ENCODE data around the gene RAB11FIP4. TPM values are rescaled to one million over a fixed set of nuclear protein-coding genes. Genes with fewer than 3 reads are reported as not detected.

Gene RAB11FIP4
- total RNA-seq, 1 donor from 2014 or later: 7.6 TPM

DNA sequence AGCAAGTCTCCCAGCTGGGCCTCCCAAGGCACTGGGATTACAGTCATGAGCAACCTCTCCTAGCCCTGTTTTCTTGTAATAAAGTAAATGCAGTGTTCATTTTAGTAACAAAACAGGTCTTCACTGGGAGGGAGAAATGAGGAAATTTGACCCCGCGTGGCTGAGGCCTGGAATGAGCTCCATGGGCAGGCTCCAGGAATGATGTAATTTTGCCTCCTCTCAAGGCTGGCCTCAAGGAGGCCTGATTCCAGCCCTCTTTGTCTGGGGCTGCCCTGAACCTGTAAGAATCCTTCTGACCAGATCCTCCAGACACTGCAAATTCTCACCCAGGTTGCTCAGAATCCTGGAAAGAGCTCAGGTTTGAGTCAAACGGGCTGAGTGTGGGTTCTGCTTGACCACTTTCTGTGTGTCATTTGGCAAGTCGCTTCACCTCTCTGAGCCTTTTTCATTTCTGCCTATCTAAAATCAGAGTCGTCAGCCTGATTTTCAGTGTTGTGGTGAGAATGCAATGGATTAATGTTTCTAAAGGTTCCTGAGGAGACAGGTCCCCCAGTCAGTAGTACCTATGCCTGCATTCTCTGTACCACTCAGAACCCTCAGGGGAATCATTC lies 57.1 kb downstream of the RAB11FIP4 start:
- no peak for ATAC-seq
- intact Hi-C loops (cut with DNase I): no loop called here
- DNase-seq (ENCODE audit: low spot score): no peak

DNA sequence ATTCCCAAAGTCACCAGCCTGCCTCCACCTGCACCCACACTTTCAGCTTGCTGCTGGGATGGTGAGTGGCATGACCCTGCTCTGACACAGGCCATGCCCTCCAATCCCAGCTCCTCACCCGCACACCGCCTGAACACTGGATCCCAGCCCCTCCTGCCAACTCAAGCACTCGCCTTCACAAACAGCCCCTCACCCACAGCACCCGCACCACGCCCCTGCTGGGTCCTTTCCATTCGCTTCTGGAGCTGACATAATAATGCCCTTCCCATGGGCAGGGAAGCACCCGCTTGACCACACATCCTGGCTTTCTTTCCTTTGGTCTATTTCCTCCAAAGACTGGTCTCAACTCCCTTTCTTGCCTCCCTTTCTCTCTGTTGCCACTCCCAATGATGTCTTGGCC lies 57.6 kb downstream of the RAB11FIP4 start:
- DNase-seq (ENCODE audit: low spot score): no peak
- intact Hi-C loops (cut with DNase I): no loop called here
- ATAC-seq: no peak

DNA sequence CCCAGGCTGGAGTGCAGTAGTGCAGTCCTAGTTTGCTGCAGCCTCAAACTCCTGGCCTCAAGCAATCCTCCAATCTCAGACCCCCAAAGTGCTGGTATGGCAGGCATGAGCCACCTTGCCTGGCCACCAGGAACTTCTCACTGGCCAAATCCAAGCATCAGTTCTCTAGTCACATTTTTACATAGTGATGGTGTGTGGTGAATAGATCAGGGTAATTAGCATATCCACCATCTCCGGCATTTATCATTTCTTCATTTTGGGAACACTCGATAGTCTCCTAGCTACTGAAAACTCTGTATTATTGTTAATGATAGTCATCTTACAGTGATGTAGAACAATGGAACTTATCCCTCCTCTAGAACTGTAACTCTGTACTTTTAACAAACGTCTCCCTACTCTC lies 58.3 kb downstream of the RAB11FIP4 start:
- no peak for ATAC-seq
- intact Hi-C loops (cut with DNase I): no loop called here

DNA sequence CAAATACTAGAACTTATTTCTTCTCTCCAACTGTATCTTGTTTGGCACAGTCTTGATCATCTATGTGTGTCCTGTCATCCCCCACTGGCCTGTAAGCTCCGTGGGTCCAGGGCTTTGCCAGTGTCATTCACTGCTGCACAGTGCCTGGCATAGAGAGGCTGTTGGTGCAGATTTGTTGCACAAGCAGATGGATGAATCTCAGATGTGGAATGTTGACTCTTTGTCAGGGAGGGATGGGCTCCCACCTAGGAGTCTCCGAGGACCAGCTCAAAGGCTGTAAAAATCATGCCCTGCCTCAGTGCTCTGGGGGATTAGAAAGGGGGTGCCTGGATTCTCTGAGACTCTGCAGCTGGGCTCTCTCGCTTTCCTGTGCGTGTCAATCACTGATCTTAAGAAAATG lies 60.6 kb downstream of the RAB11FIP4 start:
- DNase-seq (ENCODE audit: low spot score): no peak
- ATAC-seq: no peak
- intact Hi-C loops (cut with DNase I): no loop called here

More for the DNA sequence above, 58.3 kb downstream of the RAB11FIP4 start:
- DNase-seq (ENCODE audit: low spot score): no peak

DNA sequence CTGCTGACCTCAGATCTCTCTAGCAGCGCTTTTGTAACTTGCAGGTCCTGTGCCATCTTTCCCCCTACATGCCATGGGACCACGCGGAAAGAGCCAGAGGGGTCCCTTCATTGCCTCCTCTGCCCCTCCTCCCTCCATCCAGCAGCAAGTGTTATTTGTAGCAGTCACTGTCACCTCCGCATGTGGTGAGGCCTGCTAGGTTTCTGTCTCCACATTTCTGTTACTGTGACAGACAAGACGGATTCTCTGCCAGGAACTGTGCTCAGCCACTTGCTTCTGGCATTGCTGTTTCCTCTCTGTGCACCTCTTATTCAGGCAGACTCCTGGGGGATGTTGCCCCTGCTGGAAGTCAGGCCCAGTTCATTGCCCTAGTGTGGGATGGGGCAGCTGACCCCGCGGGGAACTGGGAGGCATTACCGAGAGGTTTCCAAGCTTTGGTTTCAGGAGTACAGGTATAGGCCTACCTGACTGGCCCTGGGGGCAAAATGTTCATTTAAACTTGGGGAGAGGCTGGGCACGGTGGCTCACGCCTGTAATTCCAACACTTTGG lies 61.2 kb downstream of the RAB11FIP4 start:
- DNase-seq (ENCODE audit: low spot score): no peak
- no peak for ATAC-seq
- intact Hi-C loops (cut with DNase I): no loop called here

DNA sequence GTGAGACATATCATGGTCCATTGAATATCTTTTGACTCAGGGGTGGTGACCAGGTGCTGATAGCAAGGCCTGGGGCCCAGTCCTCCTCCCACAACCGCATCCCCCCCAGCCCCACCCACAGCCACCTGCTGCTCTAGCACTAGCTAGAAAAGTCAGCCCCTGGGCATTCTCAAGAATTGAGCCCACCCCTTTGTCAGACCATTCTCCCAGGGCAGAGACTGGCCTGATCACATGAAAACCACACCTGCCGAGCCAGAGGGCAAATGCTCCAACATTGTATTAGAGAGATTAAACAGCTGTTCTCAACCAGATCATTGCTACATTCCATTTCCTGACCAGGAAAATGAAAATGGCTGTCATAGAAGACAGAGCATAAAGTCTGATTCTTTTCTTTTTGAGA lies 62.4 kb downstream of the RAB11FIP4 start:
- no peak for ATAC-seq
- DNase-seq (ENCODE audit: low spot score): no peak
- intact Hi-C loops (cut with DNase I): no loop called here

DNA sequence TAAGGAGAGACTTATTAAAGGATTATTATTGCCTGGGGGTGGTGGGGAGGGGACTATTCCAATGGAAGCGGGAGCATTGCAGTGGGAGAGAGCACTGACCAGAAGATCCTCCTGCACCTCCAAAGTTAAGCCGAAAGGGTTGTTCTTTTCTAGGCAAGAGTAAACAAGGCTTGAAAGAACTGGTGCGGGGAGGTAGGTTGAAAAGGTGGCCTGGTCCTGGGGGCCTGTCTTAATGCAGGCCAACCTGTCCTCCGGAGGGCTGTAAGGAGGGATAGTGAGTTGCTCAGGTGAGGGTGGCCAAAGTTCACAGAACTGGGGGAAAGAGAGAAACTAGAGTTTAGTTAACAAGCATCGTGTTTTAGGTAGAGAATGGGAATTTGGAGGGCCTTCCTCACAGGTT lies 65.3 kb downstream of the RAB11FIP4 start:
- intact Hi-C loops (cut with DNase I): no loop called here
- ATAC-seq (no peak), DNase-seq (ENCODE audit: low spot score) (no peak)

DNA sequence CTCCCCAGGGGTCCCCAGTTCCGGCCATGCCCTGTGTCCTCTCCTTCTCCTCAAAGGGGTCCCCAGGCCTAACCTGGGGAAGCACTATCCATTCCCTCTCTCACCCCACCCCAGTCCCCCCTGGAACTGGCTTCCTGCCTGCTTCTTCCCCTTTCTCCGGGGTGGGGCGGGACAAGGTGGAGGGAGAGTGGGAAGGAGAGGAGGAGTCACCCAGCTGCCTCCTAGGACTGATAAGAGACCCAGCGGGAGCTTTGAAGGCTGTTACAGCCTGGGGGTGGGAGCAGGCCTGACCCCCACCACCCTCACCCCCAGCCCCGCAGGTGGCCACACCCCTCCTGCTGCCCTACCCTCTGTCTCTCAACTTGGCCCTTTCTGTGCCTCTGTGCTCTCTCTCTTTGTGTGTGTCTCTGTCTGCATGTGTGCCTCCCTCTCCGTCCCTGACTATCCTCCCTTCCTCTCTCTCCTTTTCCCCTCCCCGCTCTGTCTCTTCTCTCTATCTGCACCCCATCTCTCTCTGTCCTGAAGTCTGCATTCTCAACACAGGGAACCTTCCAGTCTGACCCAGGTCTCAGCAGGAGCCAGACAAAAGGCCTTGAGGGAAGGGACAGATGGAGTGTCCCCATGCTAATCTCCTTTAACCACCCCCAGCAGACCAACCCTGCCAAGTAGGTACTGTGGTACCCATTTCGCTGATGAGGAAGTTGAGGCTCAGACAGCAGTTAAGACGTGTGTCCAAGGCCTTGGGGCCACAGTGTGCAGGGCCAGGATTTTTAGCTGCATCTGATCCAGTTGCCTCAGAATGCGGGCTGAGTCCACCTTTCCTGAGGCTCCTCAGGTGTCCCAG lies 66.1 kb downstream of the RAB11FIP4 start:
- intact Hi-C loops (cut with DNase I): no loop called here
- no peak for ATAC-seq
- DNase-seq (ENCODE audit: low spot score): no peak

DNA sequence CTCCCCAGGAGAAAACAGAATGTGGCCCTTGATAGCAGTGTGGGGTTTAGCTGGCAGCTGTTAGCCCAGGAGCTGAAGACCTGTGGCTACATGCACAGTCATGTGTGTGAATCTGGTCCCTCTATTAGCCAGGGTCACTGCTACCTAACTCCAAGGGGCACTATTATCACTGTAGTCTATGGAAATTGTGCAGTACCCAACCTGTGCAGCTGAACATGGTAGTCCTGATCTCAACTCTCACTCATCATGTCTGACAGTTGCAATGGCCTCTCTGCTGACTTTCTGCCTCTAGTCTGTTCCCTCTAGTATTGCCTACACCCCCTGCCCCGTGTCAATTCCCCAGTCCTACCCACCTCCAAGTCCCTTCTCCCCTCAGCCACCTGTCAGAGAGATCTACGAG lies 67.4 kb downstream of the RAB11FIP4 start:
- intact Hi-C loops (cut with DNase I): no loop called here
- DNase-seq (ENCODE audit: low spot score) (no peak), ATAC-seq (no peak)

DNA sequence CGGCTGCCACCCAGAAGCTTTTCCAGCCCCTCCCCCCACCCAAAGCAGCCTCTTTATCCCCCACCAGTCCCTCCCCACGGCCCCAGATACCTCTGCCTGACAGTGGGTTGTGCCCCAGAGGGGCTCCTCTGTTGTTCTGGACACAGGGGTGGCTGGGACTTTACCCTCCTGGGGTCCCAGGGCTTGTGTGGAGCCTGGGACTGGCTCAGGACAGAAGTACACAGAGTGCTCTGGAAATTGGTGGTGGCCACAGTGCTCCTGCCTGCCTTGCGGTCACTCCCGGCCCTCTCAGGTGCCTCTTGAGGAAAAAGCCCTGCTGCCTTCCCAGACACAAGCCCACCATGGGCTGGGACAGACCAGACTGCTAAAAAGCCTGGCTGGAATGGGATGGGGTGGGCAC lies 68.2 kb downstream of the RAB11FIP4 start:
- intact Hi-C loops (cut with DNase I): no loop called here
- ATAC-seq (no peak), DNase-seq (ENCODE audit: low spot score) (no peak)

DNA sequence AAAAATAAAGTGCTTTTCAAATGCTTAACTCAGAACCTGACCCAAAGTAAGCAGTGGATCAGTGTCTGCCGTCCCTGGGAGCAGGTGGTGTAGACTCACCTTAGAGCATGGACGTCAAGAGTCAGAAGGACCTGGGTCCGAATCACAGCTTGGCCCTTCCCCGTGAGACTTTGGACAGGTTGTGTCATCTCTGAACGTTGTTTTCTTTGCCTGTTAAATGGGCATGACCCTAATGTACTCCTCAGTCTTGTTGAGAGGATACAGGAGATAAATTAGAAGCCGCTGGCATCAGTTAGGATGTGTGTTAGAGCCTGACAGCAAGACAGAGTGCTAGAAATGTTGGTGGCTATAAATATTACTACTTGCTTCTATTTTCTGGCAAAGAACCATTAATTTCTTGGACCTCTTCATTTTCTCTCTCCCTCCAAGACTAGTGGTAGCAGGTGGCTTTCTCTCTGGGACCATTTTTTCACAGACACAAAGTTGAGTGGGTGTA lies 68.8 kb downstream of the RAB11FIP4 start:
- no peak for ATAC-seq
- intact Hi-C loops (cut with DNase I): no loop called here
- no peak for DNase-seq (ENCODE audit: low spot score)

DNA sequence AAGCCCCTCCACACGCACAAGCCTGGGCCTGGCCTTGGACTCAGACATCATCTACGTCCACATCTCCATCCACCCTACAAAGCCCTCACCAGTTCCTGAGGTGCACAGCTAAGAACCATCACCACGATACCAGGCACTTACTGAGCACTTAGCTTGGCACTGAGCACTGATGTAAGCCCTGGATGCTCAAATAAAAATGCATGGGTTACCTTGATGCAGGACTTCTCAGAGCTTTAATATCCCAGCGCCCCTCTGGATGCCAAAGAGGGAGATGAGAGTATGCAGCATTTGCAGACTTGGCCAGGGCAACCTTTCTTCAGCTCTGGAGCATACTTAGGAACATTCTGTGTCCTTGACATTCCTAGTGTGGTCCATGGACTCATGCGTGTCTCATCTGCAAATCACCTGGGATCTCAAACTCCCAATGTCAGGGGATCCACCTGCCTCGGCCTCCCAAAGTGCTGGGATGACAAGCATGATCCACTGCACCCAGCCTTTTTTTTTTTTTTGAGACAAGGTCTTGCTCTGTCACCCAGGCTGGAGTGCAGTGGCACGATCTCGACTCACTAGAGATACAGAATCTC lies 69.8 kb downstream of the RAB11FIP4 start:
- intact Hi-C loops (cut with DNase I): no loop called here
- no peak for ATAC-seq
- no peak for DNase-seq (ENCODE audit: low spot score)

DNA sequence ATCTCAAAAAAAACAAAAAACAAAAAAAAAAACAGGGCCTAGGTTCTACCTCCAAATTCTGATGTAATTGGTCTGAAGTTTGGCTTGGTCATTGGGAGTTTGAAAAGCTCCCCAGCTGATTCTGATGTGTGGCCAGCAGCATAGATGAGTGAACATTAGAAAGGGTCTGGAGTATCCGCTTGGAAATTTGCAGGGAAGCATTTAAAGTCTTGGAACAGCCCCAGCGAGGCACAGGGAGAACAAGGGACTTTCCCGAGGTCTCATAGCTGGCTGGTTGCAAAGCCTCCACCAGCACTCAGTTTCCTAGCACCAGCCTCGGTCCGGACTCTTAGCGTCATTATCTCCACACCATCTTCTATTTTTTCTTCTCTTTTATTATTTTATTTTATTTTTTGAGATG lies 70.8 kb downstream of the RAB11FIP4 start:
- DNase-seq (ENCODE audit: low spot score) (no peak), ATAC-seq (no peak)
- intact Hi-C loops (cut with DNase I): no loop called here

DNA sequence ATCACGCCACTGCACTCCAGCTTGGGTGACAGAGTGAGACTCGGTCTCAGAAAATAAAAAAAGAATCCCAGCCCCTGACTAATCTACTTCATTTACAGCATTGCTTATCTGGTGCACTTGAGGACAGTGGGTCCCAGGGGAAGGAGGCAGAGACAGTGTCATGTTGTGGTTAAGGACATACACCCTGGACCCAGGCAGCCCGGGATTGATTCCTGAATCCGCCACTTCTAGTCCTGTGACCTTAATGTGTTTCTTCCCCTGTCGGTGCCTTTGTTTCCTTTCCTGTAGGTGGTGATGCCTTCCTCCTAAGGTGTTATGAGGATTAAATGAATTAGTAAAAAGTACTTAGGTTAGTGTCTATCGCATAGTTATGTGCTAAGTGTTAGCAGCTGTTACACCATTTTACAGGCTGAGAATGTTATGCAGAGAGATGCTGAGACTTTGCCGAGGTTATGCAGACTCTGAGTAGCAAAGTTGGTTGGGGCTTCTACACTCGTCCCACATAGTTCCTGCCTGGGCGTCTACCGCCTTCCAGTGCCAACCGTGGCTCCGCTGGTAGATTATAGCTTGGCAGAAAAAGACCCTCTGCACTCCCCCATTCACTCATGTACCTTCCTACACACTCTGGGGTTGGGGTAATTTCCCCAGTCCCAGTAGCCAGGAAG lies 74.8 kb downstream of the RAB11FIP4 start:
- no peak for DNase-seq (ENCODE audit: low spot score)
- intact Hi-C loops (cut with DNase I): no loop called here
- ATAC-seq: no peak

DNA sequence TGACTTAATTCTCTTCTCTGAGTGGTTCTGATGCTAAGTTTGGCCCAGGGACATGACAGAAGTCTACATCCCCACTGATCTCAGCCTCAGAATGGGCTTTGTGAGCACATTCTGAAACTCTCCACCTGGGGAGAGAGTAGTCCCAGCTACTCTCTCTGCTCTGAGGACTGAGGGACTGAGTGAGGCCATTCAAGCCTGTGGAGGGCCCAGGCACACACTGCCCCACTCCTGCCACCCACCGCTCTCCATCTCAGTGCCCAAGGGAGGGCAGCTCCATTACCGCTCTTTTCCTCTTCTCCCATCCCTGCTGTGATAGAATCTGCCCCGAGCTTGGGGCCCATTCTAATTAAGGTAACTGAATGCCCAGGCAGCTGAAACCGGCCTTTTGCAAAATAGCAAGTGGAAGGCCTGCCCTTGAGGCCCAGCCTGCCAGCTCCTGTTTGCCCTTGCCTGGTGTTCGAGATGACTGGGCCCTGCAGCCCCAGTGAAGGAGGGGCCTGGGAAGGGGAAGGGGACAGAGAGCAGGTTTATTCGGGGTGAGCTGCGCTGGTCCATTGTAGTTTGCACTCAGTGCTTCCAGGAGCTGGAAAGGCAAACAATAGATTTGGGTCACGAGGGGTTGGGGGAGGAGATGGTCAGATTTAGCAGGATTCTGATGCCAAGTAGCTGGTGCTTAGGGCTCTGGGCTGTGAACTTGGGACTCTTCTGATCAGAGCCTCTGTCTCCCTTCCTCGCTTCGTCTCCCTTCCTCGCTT lies 76.2 kb downstream of the RAB11FIP4 start:
- intact Hi-C loops (cut with DNase I): no loop called here
- no peak for DNase-seq (ENCODE audit: low spot score)
- ATAC-seq: no peak

DNA sequence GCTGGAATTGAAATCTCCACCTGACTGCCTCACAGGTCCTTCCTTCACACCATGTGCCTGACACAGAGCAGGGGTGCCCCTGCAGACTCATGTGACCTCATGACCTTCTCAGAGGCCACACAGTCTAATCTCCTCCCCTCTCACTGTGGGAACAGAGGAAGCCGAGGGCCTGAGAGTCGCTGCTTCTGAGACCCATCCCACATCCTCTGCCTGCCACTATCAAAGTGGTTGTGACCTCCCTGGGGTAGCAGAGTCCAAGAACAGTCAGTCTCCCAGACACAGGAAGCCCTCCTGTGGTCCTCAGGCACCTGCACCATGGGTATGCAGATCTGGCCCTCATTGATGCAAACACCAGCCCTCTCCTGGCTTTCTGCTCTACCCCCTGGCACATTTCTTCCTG lies 78.5 kb downstream of the RAB11FIP4 start:
- ATAC-seq: no peak
- no peak for DNase-seq (ENCODE audit: low spot score)
- intact Hi-C loops (cut with DNase I): no loop called here

DNA sequence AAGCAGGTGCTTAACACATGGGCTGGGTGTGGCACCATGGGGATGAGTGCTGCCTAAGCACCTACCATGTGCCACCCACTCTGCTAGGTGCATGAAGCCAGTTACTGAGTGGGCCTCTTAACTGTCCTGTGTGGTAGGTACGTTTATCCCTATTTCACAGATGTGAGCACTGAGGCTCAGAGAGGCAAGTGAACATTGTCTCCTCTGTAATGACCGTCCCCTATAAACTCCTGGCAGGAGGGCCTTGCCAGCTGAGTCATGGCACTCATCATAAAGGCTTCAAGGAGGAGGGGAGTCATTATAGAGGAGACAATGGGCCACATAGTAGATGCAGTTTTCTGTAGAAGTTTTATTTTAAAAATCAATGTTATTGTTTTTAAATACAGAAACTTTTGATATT lies 79.1 kb downstream of the RAB11FIP4 start:
- DNase-seq (ENCODE audit: low spot score) (no peak), ATAC-seq (no peak)
- intact Hi-C loops (cut with DNase I): no loop called here

DNA sequence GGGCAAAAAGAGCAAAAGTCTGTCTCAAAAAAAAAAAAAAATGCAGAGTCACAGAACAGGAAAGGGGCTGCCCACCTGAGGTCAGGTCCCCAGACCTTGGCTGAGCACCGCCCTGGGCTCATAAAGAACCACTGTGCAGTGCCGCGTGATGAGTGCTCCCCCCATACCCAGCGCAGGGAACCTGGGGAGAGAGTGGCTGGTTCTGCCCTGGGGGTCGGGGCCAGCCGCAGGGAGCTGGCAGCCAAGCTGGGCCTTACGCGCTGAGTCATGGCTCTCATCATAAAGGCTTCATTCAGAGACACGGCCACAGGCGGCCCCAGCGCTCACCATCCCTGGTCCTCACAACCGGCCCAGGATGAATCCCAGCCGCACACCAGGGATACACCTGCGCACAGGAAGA lies 80.7 kb downstream of the RAB11FIP4 start:
- ATAC-seq (no peak), DNase-seq (ENCODE audit: low spot score) (no peak)
- intact Hi-C loops (cut with DNase I): no loop called here

Measured in sciatic nerve (tissue), 2 donors.